Measurements from ENCODE around the gene AK2.

AK2 gene

DNA sequence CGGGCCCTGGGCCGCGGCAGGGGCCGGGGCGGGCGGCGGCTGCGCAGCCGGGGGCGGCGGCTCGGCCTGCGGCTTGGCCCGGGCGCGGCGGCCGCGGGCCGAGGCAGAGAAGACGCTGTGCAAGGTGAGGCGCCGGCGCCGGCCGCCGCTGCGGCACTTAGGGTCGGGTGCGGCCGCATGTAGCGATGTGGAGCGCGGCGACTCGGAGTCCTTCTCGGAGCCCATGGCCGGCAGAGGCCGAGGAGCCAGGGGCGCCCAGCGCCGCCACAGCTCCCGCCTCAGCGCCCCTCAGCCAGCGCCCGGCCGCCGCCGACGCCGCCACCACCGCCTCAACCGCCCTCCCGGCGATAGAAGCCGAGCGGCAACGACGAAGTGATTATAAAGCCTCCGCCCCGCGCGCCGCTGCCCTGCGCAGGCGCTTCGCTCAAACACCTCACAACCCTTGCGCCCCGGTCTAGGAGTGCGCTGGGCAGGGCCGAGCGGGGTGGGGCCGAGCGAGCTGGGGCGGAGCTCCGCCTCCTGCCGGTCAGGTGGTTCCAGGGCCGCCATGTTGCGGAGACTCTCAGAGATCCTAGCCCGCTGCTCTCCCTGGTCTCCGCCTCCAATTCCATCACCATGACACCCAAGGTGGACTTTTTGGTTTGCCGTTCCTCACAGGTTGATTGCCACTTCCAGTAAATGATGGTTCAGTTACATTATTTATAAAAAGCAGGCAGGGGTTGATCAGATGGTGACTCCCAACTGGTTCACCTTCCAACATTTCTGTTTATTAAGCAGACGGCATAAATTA is 72.0 kb downstream of the AK2 start, which contains the start of gene RNF19B:
Gene RNF19B, minus strand, starts transcription at position 349 of the 790 bp plus-strand sequence. Its CDS starts 124 bp downstream, at position 225.
- TF ChIP-seq TAF1 (IDR thresholded peaks at IDR 0.05; ENCODE audit: borderline replicate concordance, low read depth, low read length), result peak; percentile 55; the same call in 1 of the 2 replicates
- peak; percentile 96 for TF ChIP-seq POLR2AphosphoS5 (IDR thresholded peaks at IDR 0.05; ENCODE audit: low read depth, low read length)
- TF ChIP-seq POLR2A (IDR thresholded peaks at IDR 0.05; ENCODE audit: low read depth, low read length), result peak; percentile 99
- FAIRE-seq (peak; percentile 98), DNase-seq (ENCODE audit: insufficient read length) (peak; percentile 96)

DNA sequence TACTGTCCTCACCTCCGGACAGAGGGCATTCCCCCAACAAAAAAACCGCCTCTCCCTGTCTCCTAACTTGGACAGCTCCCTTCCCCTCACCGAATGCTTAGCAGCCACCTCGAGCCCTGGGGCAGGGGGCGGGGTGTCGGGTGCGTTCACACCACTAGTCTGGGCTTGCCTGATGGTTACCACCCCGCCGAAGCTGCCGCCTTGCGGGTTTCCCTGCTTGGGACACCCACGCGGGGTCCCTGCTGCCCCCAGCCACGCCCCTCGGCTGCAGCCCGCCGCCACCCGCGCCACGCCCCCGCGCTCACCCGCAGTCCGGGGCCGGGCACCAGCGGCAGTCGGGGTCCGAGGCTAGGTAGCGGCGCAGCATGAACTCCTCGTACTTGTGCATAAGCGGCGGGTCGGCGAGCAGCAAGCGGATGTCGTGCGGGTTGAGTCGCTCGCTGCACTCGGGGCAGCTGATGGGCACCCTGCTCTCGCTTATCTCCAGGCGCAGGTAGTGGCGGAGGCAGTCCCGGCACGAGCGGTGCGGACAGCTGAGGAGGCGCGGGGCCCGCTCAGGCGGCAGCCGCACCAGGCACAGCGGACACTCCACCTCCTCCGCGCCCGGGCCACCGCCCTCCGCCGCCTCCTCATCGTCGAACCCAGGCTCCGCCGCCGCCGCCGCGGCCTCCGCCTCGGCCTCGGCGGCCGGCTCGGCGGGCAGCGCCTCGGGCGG is 72.8 kb downstream of the AK2 start:
- FAIRE-seq (peak; percentile 73), DNase-seq (ENCODE audit: insufficient read length) (peak; percentile 51)
- TF ChIP-seq POLR2A (IDR thresholded peaks at IDR 0.05; ENCODE audit: low read depth, low read length) (no peak), POLR2AphosphoS5 (IDR thresholded peaks at IDR 0.05; ENCODE audit: low read depth, low read length) (no peak), TAF1 (IDR thresholded peaks at IDR 0.05; ENCODE audit: borderline replicate concordance, low read depth, low read length) (no peak)

DNA sequence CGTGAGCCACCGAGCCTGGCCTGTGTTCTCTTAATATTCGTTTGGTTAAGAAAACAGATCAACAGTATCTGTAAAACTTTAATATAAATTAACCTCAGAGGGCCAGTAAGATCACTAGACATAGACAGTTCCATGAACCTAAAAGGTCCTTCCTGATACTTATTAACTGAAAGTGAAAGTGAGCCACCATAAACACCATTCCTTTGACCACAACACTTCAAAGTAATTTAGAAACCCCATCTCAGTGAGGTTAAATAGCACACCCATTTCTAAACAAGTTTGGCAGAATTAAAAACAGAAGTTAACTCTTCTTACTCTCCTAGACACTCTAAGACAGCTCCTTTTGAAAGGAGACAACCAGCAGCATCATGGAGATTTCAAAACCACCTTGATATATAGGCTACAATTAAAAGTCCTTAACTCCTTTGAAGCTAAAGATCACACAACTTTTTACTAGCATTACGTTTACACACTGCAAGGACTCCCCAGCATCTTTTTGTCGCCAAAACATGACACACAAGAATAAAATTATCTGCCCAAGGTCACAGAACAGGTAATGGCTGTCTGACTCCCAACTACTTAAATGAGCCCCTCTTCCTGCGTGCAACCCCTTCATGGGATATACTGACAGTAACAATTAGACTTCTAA is 74.3 kb downstream of the AK2 start:
- DNase-seq (ENCODE audit: insufficient read length) (no peak), FAIRE-seq (peak; percentile 70)
- TF ChIP-seq TAF1 (IDR thresholded peaks at IDR 0.05; ENCODE audit: borderline replicate concordance, low read depth, low read length) (no peak), POLR2AphosphoS5 (IDR thresholded peaks at IDR 0.05; ENCODE audit: low read depth, low read length) (no peak), POLR2A (IDR thresholded peaks at IDR 0.05; ENCODE audit: low read depth, low read length) (no peak)

DNA sequence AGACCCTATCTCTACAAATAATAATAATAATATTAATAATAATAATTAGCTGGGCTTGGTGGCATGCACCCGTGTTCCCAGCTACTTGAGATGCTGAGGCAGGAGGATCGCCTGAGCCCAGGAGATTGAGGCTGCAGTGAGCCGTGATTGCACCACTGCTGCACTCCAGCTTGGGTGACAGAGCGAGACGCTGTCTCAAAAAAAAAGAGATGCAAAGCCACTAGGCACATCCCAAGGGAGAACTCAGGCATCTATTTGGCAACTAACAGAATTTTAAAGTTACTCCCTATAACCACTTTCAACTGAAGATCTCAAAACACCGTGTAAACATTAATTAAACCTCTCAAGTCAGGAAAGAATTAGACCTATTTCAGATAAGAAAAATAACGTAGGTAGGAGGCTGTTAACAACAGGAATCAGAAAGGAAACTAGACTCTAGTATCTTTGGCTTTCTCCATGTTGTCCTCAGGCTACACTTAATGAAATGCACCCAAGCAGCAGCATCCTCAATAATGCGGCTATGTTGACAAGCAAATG is 75.8 kb downstream of the AK2 start:
- FAIRE-seq (no peak), DNase-seq (ENCODE audit: insufficient read length) (no peak)
- no peak for TF ChIP-seq TAF1 (IDR thresholded peaks at IDR 0.05; ENCODE audit: borderline replicate concordance, low read depth, low read length)
- TF ChIP-seq POLR2A (IDR thresholded peaks at IDR 0.05; ENCODE audit: low read depth, low read length), result no peak
- no peak for TF ChIP-seq POLR2AphosphoS5 (IDR thresholded peaks at IDR 0.05; ENCODE audit: low read depth, low read length)

DNA sequence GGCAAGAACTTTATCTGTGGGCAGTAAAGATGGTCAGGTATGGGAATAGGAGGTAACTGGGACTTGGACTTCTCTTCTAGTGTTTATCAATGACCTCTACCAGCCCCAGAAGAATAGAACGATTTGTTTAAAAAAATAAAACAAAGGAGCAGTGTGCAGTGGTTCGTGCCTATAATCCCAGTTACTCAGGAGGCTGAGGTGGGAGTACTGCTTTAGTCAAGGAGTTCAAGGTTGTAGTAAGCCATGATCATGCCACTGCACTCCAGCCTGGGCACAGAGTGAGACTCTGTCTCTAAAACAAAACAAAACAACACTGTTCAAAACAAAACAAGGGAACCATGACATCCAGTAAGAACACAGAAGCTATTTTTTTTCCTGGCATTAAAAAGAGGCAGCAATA is 76.3 kb downstream of the AK2 start:
- TF ChIP-seq TAF1 (IDR thresholded peaks at IDR 0.05; ENCODE audit: borderline replicate concordance, low read depth, low read length) (no peak), POLR2A (IDR thresholded peaks at IDR 0.05; ENCODE audit: low read depth, low read length) (no peak), POLR2AphosphoS5 (IDR thresholded peaks at IDR 0.05; ENCODE audit: low read depth, low read length) (no peak)
- FAIRE-seq (no peak), DNase-seq (ENCODE audit: insufficient read length) (no peak)

DNA sequence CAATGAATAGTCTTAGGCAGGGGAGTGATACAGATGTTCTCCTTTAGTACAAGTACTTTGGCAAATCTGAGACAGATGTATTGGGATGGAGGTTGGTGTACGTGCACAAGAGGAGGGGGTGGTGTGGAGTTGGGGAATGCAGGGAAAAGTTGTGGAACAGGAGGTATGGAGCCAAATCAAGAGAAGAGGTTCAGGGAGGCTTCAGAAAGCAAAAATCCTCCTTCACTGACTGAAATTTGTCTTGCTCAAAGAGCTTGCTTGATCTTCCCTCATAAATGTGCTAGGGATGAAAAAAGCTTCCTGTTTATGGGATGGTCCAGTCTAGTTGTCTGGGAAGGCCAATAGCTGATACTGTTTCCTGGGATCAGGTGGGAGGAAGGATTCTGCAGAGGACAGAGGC is 77.9 kb downstream of the AK2 start:
- FAIRE-seq, result no peak
- no peak for DNase-seq (ENCODE audit: insufficient read length)
- TF ChIP-seq POLR2A (IDR thresholded peaks at IDR 0.05; ENCODE audit: low read depth, low read length) (no peak), TAF1 (IDR thresholded peaks at IDR 0.05; ENCODE audit: borderline replicate concordance, low read depth, low read length) (no peak), POLR2AphosphoS5 (IDR thresholded peaks at IDR 0.05; ENCODE audit: low read depth, low read length) (no peak)
